HG02610 (cell line): ENCODE measurements around the gene NUDC.
"Not testable (repeated sequence)": the region's sequence is repeated elsewhere in the genome, so short reads cannot be mapped to it uniquely, and the experiment has no call there.

Experiments used
- ATAC-seq: cut with Tn5 transposase; IDR thresholded peaks from one replicate; pipeline ENCODE4 v1.9.1; 2021; ENCODE audit warnings: mild to moderate bottlenecking, moderate library complexity; ENCODE audit not compliant: unreplicated experiment

NUDC gene

DNA sequence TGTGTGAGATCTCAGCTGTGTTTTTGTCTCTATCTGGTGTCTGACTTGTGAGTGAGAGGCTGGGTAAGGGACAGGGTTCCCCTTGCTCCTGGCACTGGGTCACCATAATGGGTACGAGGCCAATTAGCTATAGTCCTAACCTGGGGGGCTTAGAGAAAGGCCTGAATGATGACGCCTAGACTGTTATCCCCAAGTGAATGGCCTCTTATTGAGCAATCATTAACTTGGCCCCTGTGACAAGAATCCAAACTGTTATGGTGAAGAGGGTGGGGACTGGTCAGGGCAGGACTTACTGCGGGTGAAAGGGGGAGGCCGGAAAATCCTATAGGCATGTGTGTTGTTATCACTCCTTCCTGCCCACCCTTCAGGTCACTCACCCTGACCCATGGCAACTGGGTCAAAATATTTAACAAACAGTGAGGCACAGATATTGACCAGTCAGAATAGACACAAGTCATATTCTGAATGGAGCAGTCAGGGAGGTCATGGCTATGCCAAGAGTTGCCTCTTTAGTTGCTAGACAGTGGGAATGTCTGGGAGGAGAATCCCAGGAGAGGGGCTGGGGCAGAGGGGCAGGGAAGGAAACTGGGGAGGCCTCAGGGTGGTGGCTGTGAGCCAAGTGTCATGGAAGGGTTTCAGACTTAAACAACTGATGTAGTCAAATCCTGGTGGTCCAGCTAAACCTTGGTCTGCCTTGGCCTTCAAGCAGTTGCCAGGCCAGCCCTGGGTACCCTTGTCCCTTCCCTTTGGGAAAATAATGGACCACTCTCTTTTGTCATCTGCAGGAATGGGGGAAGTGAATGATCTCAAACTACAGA is 11.0 kb upstream of the NUDC start:
- ATAC-seq, result no peak

DNA sequence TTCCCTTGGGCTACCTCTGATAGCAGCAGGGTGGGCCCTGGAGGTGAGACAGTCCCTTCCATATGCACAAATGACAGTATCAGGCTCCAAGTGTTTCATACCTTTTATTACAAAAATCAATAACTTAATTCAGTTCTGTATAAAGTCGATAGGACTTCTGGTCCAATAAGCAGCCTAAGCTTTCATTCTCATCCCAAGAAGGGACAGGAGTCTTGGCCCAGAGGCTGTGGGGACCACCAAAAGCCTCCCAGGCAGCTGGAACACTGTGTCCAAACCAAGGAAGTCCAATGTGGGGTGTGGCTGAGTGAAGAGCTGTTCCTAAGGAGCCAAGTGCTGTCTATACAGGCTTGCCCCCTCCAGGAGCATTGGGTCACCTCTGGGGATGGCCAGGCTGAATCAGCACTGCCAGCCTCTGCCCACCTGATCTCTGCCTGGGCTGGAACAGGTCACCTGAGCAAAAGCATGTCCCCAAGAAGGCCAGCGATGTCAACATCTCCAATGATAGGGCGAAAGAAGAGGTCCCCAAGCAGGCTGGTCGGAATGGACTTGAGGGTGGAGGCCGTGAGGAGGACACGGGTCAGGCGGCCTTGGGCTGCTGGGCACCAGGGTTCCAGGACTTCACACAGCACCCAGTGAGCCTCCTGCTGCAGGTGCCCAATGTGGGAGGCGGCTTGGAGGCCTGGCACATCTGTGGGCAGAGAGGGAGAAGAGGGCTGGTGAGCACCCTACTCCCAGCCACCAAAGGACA is 10.0 kb upstream of the NUDC start:
- ATAC-seq, result no peak

DNA sequence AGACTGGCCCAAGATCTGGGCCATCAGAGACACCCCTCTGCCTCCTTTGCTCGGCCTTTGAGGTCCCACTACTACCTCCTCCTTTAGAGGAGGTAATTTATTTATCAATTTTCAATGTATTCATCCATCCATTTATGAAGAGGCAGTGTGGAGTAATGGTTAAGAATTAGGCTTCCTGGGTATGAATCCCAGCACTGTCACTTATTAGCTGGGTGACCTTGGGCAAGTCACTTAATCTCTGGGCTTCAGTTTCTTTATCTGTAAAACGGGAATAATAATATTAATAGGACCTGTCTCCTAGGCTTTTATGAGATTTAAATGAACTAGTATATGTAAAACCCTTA is 9.4 kb upstream of the NUDC start:
- ATAC-seq, result no peak

DNA sequence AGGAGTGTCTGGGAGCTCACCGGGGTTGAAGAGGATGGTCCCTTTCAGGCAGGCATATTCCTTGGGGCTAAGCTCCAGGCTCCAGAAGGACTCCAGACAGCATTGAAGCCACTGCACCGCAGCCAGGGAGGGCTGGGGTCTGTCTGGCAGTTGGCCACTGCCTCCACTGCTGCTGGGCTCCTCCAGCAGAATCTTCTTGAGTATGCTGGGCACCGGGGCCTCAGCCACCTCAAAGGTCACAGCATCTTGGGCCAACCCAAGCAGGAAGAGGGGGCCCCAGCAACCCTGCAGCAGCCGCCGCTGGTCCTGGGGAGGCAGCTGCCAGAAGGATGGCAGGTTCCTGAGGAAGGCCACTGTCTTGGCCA is 8.2 kb upstream of the NUDC start:
- ATAC-seq, result no peak

GRCh38 chr1:26913754-26914619 is 7.6 kb upstream of the NUDC start, which contains the start of gene NR0B2:
TSS of gene NR0B2 (minus strand) at chr1:26913975. CDS start at chr1:26913940, 35 bp downstream.
- no peak for ATAC-seq

GRCh38 chr1:26915204-26915842 is 6.2 kb upstream of the NUDC start:
- no peak for ATAC-seq

DNA sequence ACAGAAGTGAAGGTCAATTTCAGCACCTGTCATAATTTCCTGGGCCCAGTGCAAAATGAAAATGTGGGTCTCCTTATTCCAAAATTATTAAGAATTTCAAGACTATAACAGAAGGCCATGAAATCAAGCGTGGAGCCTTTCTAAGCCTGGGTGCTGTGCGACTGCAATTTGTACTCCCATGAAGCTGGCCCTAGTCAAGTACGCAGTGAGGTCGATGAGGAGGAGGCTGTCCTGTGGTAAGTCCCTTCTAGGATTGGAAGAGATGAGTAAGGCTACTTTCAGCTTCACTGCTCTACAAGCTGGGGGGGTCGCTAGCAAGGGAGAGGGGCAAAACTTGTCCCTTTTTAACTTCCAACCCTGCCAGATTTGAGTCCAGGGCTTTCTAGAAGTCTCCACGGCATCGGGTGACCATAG is 410 bp upstream of the NUDC start:
- ATAC-seq, result peak; percentile 25

DNA sequence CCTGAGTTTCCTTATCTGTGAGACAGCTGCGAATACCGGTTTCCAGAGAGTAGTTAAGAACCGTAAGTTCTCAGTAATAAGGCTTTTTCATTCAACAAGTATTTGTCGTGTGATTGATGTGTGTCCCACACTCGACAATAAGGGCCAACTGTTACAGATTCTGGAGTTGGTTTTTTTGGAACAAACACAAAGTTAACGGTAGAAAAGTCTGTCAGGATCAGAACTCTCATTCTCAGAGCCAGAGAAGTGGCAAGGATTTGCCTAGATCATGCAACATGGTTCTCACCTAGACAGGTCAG is 837 bp downstream of the NUDC start:
- no peak for ATAC-seq

DNA sequence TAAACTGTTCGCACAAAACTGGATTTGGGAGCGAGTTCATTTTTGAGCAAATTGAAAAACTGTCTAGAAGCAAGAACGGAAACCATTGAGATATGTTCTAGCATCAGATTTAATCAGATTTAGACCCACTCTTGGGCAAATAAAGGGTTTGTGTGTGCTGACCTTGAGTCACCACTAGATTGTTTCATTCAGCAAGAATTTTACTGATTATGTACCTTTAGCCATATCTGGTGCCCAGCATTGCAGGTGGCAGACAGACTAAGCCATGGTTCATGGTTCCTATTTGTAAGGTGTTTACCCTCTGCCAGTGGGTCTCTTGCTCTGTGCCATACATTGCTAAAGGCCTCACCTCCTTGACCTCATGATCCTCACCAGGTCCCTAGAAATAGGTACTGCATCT is 1.4 kb downstream of the NUDC start:
- no peak for ATAC-seq

DNA sequence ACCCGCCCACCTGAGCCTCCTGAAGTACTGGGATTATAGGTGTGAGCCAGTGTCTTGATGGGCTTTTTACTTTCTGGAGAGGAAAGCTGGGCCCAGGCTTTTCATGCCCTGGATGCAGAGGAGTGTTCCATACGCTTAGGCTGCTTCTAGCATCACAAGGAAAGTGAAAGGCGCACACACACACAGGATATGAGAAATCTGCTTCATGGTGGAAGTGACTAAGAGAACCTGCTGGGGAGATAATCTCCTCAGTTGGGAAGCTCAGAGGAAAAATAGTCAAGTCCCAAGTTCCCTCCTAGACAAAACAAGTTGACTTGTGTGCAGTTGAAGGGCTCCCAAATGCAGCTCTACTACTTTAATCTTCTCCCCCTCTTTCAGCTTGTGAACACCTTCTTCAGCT is 2.2 kb downstream of the NUDC start:
- no peak for ATAC-seq

DNA sequence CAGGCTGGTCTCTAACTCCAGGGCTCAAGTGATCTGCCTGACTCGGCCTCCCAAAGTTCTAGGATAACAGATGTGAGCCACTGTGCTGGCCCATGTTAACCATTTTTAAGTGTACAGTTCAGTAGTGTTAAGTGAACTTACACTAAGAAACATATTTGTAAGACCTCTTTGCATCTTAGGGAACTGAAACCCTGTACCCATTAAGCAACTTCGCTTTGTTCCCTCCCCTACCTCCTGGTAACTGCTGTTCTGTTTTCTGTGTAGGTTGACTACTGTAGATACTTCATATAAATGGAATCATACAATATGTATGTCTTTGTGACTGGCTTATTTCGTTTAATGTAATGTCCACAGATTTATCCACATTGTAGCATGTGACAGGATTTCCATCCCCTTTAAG is 11.0 kb downstream of the NUDC start:
- ATAC-seq, result peak; percentile 46

- no peak for ATAC-seq
Measured at GRCh38 chr1:26936823-26937222, 15.3 kb downstream of the NUDC start.

- ATAC-seq, result no peak
Measured at GRCh38 chr1:26938004-26938658, 16.6 kb downstream of the NUDC start.

DNA sequence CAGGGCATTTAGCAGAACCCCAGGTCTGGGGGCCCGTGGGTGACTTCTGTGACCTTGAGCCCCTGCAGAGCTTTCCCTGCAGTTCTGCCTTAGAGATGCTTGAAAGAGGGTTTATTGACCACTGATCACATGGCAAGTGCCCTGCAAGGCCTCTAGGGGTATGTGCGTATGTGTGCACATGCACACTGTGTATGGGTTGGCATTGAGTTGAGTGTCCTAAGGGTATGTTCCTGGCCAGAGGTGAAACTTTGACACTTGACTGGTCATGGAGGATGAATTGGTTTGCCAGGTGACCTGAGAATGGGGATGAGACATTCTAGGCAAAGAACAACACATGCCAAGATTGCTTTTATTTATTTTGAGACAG is 17.1 kb downstream of the NUDC start:
- ATAC-seq, result no peak

DNA sequence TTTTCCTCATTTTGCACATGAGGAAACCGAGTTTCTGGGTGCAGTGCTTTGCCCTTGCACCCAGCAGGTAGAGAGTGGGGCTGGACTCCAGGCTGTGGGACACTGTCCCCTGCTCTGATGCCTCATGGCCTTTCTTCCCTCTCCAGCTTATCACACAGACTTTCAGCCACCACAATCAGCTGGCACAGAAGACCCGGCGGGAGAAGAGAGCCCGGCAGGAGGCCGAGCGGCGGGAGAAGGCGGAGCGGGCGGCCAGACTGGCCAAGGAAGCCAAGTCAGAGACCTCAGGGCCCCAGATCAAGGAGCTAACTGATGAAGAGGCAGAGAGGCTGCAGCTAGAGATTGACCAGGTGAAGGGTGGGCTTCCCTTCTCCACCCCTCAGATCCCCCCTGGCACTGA is 19.8 kb downstream of the NUDC start:
- no peak for ATAC-seq

DNA sequence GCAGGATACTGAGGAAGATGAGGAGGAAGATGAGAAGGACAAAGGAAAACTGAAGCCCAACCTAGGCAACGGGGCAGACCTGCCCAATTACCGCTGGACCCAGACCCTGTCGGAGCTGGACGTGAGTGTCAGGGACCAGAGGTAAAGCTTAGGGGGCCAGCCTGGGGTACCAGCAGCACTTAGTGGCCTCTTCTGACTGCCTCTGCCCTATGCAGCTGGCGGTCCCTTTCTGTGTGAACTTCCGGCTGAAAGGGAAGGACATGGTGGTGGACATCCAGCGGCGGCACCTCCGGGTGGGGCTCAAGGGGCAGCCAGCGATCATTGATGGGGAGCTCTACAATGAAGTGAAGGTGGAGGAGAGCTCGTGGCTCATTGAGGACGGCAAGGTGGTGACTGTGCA is 21.1 kb downstream of the NUDC start:
- no peak for ATAC-seq

- ATAC-seq, result no peak
Measured at GRCh38 chr1:26945138-26945537, 23.6 kb downstream of the NUDC start.

DNA sequence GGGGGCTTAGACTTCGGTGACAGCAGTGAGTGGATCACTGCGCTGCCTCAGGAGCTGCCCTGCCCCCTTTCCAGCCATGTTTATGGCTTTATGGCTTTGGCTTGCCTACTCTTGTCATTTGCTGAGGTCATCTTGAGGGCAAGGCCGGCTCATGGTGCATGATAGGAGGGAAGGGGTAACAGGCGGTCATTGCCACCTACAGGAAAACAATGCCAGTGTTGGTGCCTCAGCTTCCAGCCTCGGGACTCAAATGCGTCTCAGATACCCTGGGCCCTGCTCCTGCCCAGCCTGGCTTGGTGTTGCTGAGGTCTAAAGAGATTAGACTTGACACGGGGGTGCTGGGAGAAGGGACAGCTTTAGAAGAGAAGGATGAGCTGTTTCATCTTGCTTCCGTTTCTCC is 24.2 kb downstream of the NUDC start:
- ATAC-seq, result no peak

DNA sequence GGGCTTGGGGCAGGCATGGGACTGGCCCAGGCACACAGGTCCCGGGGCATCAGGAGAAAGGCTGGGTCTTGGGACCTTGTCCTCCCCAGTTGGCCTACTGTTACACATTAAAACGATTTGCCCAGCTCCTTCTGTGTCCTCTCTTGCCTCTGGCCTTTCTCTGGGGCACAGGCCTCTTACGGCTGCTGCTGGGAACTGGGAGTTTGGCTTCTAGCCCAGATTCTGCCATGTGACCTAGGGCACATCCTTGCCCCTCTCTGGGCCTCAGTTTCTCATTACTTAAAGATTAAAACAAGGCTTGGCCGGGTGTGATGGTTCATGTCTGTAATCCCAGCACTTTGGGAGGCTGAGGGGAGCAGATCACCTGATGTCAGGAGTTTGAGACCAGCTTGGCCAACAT is 24.7 kb downstream of the NUDC start:
- no peak for ATAC-seq

DNA sequence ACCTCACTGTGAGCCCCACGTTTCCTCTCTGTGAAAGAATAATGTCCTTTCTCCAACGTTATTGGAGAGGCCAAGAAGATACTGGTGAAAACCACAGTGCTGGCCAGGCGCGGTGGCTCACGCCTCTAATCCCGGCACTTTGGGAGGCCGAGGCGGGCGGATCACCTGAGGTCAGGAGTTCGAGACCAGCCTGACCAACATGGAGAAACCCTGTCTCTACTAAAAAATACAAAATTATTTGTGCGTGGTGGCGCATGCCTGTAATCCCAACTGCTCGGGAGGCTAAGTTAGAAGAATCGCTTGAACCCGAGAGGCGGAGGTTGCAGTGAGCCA is 27.1 kb downstream of the NUDC start:
- ATAC-seq, result not testable (repeated sequence)
